Right lobe of liver (tissue), 4 donors: Measurements from ENCODE around the gene LIMS1.
"Not testable (repeated sequence)": the region's sequence is repeated elsewhere in the genome, so short reads cannot be mapped to it uniquely, and the experiment has no call there.

Source experiments
- CTCF ChIP-seq, 4 donors: fragments of 200-600 bp in 3 of 4; fragments of 450-650 bp in 1 of 4; IDR thresholded peaks; one replicate each; pipeline versions ENCODE4 v1.5.1 to v1.8.0; 2016 to 2022; ENCODE audit warnings: antibody characterized with exemption in 4 of 4, mild to moderate bottlenecking in 2 of 4
- POLR2A ChIP-seq: fragments of 450-650 bp; IDR thresholded peaks from one replicate; pipeline ENCODE4 v1.6.1; 2017; ENCODE audit warnings: antibody characterized with exemption, mild to moderate bottlenecking
- donor health status: DM: no; HTN: no; CAD: no.
- donor health status: DM: no; HTN: no; CAD: no.
- donor health status: DM: no; HTN: yes; CAD: no.

GRCh38 chr2:108595771-108596170 is 61.5 kb downstream of the LIMS1 start:
- TF ChIP-seq CTCF (IDR thresholded peaks at IDR 0.05); POLR2A: not testable (repeated sequence)
